OCI-LY7 (cell line): ENCODE results near the gene USP48. TPM values are rescaled to one million over a fixed set of nuclear protein-coding genes. Genes with fewer than 3 reads are reported as not detected.

ENCODE experiments used
- BruUV-seq: library from RNA; stranded (reverse); fragments of 400-500 nt; replicated peaks from 2 replicates; lab custom pipeline; 2021; lab: Mats Ljungman, UMichigan
- CTCF ChIA-PET: fragments of 300-600 bp; sonication (Branson Sonifier 250); formaldehyde crosslinking; loops from one replicate; lab custom pipeline; 2022; ENCODE audit warnings: antibody characterized with exemption; ENCODE audit not compliant: unreplicated experiment; lab: Charles Lee
- POLR2A ChIA-PET: fragments of 300-600 bp; sonication (Branson Sonifier 250); formaldehyde crosslinking; loops from one replicate; lab custom pipeline; 2022; ENCODE audit warnings: antibody characterized with exemption; lab: Charles Lee
- DNase-seq: peaks from one replicate; pipeline ENCODE4 v3.0.0-alpha.2; 2015; ENCODE audit warnings: low spot score
- H2AFZ ChIP-seq: fragments of 200-600 bp; sonication (generic), shearing (Covaris generic); 2 replicates; pipeline ENCODE4 v1.6.1; 2014; ENCODE audit warnings: mild to moderate bottlenecking, antibody characterized with exemption, low read length, moderate library complexity
- H3K27ac ChIP-seq: fragments of 200-600 bp; sonication (generic); 2 replicates; pipeline ENCODE4 v1.5.1; 2014; ENCODE audit warnings: mixed run types, low read depth, mild to moderate bottlenecking, moderate library complexity, low read length, inconsistent platforms; ENCODE audit not compliant: poor library complexity, severe bottlenecking
- H3K36me3 ChIP-seq: fragments of 200-600 bp; sonication (generic); 2 replicates; pipeline ENCODE4 v1.6.1; 2014; ENCODE audit warnings: mild to moderate bottlenecking, antibody characterized with exemption, low read length, moderate library complexity, mixed read lengths; ENCODE audit not compliant: insufficient read depth
- H3K4me1 ChIP-seq: fragments of 200-600 bp; sonication (generic); 2 replicates; pipeline ENCODE4 v1.5.1; 2014; ENCODE audit warnings: mild to moderate bottlenecking, low read length; ENCODE audit not compliant: insufficient read depth, poor library complexity, severe bottlenecking
- H3K4me2 ChIP-seq: fragments of 200-600 bp; sonication (generic); 2 replicates; pipeline ENCODE4 v1.6.1; 2014; ENCODE audit warnings: mild to moderate bottlenecking, low read length
- H3K4me3 ChIP-seq: fragments of 200-600 bp; sonication (generic); 2 replicates; pipeline ENCODE4 v1.5.1; 2014; ENCODE audit warnings: mild to moderate bottlenecking, low read depth, low read length; ENCODE audit not compliant: poor library complexity, severe bottlenecking
- H3K79me2 ChIP-seq: fragments of 200-600 bp; sonication (generic); 2 replicates; pipeline ENCODE4 v1.6.1; 2016; ENCODE audit warnings: low read depth, mild to moderate bottlenecking, low read length, moderate library complexity, mixed read lengths; ENCODE audit not compliant: insufficient read depth
- H3K9me2 ChIP-seq: fragments of 200-600 bp; sonication (generic); 2 replicates; pipeline ENCODE4 v1.6.1; 2016; ENCODE audit warnings: mild to moderate bottlenecking, low read length, mixed read lengths; ENCODE audit not compliant: insufficient read depth
- H3K9me3 ChIP-seq: fragments of 200-600 bp; sonication (generic); 2 replicates; pipeline ENCODE4 v1.6.1; 2014; ENCODE audit warnings: mild to moderate bottlenecking, mixed run types, low read length, mixed read lengths
- H4K20me1 ChIP-seq: fragments of 200-600 bp; sonication (generic); 2 replicates; pipeline ENCODE4 v1.6.1; 2014; ENCODE audit warnings: mild to moderate bottlenecking, antibody characterized with exemption, low read length, moderate library complexity, mixed read lengths; ENCODE audit not compliant: insufficient read depth
- CTCF ChIP-seq: fragments of 200-600 bp; sonication (generic); conservative IDR thresholded peaks from 2 replicates; pipeline ENCODE4 v1.5.1; 2014; ENCODE audit warnings: mild to moderate bottlenecking, antibody characterized with exemption, low read length, moderate library complexity, mixed read lengths
- EZH2phosphoT487 ChIP-seq: fragments of 200-600 bp; sonication (generic); IDR thresholded peaks from 2 replicates; pipeline ENCODE4 v1.6.1; 2018; ENCODE audit warnings: low read depth, borderline replicate concordance, mild to moderate bottlenecking, mixed run types, antibody characterized with exemption, low read length, moderate library complexity, mixed read lengths
- intact Hi-C: fragments of 100-400 bp; cut with micrococcal nuclease; formaldehyde crosslinking; loops from one replicate; pipeline ENCODE4 v1.10.0; 2022; ENCODE audit not compliant: unreplicated experiment
- total RNA-seq, 2 experiments: library from RNA; depleted of rRNA in 1 of 2; stranded (reverse); fragments of >200 nt in 1 of 2; shearing (Covaris generic) in 1 of 2; gene quantifications; 2 replicates each; pipeline ENCODE4 v1.2.3, GENCODE V29; 2014 to 2022

The USP48 gene
- total RNA-seq, 2 experiments from 2014 or later: 45.0 to 98.3 TPM

- H3K36me3 ChIP-seq: peaks cover 73% of the 10 kb centered on the region
- H3K9me3 ChIP-seq: no peaks in the 10 kb centered on the region
- DNase-seq: no peak
- ChIA-PET CTCF (no interaction called here), POLR2A (no interaction called here)
- H4K20me1 ChIP-seq: no peaks in the 10 kb centered on the region
- no TSS peak for BruUV-seq
- H2AFZ ChIP-seq: no peak overlapping the region
- H3K79me2 ChIP-seq: no peaks in the 10 kb centered on the region
- intact Hi-C loops: no loop called here
- H3K27ac ChIP-seq: no peak overlapping the region
- no peaks in the 10 kb centered on the region for H3K4me1 ChIP-seq
- H3K9me2 ChIP-seq: no peaks in the 10 kb centered on the region
- TF ChIP-seq CTCF: no peak
- no peak overlapping the region for H3K4me3 ChIP-seq
- no peak overlapping the region for H3K4me2 ChIP-seq
Observed at GRCh38 chr1:21742578-21742977, 40.4 kb downstream of the USP48 start.

- no peak for DNase-seq
- no peak overlapping the region for H3K4me2 ChIP-seq
- intact Hi-C loops: no loop called here
- POLR2A ChIA-PET: interaction anchor here (0.6 kb wide), 3 partner anchors 10 to 1191 kb away, joined by 3 to 4 read pairs (median 4); no protein-coding TSS in a partner anchor
- H3K4me1 ChIP-seq: no peaks in the 10 kb centered on the region
- no peaks in the 10 kb centered on the region for H3K79me2 ChIP-seq
- H3K9me2 ChIP-seq: no peaks in the 10 kb centered on the region
- no peak overlapping the region for H3K4me3 ChIP-seq
- H3K27ac ChIP-seq: no peak overlapping the region
- no peaks in the 10 kb centered on the region for H3K9me3 ChIP-seq
- no peaks in the 10 kb centered on the region for H4K20me1 ChIP-seq
- CTCF ChIA-PET: no interaction called here
- BruUV-seq: no TSS peak
- no peak for TF ChIP-seq CTCF
- TF ChIP-seq EZH2phosphoT487: no peak
- no peak overlapping the region for H2AFZ ChIP-seq
- H3K36me3 ChIP-seq: peaks cover 70% of the 10 kb centered on the region
Observed at GRCh38 chr1:21741206-21741605, 41.7 kb downstream of the USP48 start.

- no peak for DNase-seq
- Histone ChIP-seq H3K9me3 (no peaks in the 10 kb centered on the region), H3K4me1 (no peaks in the 10 kb centered on the region), H3K79me2 (no peaks in the 10 kb centered on the region), H3K4me3 (no peak overlapping the region), H3K4me2 (no peak overlapping the region), H2AFZ (no peak overlapping the region), H3K36me3 (peaks cover 84% of the 10 kb centered on the region), H4K20me1 (no peaks in the 10 kb centered on the region), H3K27ac (no peak overlapping the region), H3K9me2 (no peaks in the 10 kb centered on the region)
- ChIA-PET CTCF (no interaction called here), POLR2A (interaction anchor here (0.6 kb wide), 1 partner anchor 182 kb away, joined by 3 read pairs; no protein-coding TSS in a partner anchor)
- no TSS peak for BruUV-seq
- no peak for TF ChIP-seq CTCF
- TF ChIP-seq EZH2phosphoT487: no peak
- intact Hi-C loops: no loop called here
Observed at GRCh38 chr1:21736876-21737275, 46.1 kb downstream of the USP48 start.
